Hematopoietic multipotent progenitor cell treated with erythropoietin and hydrocortisone succinate and interleukin-3 and kit ligand, for 8 days (in vitro differentiated cells): Measurements from ENCODE around the gene HOXA3.

Source experiments
- DNase-seq: peaks from one replicate; pipeline ENCODE4 v3.0.0-alpha.2; 2015

Gene HOXA3

GRCh38 chr7:27112955-27113949 lies 39.1 kb downstream of the HOXA3 start:
- no peak for DNase-seq

DNA sequence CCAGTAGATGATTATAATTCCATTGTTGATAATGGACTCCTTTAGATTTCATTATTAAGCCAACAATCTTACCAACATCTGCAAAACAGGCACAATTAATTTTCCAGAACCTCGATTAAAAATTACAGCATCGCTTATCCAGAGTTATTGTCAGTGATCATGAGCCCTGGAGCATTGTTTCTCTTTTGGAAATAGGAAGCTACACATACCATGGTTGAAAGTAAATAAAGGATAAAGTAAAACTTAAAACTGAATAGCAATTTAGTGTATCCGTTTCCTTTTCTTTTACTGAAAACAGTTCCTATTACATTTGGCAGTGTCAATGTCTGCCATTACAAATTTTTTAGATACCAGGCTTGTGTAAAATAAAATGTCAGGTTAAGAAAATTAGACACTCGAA lies 40.0 kb downstream of the HOXA3 start:
- no peak for DNase-seq

- DNase-seq, result no peak
These were observed 40.6 kb downstream of the HOXA3 start for GRCh38 chr7:27111751-27112277.

DNA sequence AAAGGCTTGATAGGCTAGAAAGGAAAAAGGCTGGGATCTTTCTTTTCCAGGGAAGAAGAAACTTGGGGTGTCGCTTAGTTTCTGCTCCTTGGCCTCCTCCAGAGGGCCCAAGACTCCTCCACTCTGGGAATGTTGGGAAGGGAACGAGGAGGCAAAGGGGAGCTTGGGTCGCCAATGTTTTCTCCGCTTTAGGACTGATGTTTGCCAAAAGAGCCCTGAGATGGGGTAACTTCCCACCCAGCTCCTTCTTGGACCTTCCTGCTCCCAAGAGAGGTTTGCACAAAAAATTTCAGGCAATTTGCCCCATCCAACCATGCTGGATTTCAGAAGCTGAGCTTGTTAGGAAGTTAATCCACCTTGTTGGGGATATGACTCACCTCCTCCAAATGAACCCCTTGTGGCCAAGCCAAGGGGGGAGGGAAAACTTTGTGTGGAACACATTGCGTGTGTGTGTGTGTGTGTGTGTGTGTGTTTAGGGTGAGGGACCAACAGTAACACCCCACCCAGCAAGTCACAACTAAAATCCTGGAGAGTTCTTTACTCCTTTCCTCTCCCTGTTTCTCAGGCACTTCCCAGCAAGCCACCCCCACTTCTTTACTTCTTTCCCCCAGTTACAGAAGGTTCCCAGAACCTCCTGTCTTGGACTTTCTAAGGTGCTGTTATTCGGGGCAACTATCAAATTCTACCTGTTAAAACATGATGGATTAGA lies 41.2 kb downstream of the HOXA3 start:
- no peak for DNase-seq

DNA sequence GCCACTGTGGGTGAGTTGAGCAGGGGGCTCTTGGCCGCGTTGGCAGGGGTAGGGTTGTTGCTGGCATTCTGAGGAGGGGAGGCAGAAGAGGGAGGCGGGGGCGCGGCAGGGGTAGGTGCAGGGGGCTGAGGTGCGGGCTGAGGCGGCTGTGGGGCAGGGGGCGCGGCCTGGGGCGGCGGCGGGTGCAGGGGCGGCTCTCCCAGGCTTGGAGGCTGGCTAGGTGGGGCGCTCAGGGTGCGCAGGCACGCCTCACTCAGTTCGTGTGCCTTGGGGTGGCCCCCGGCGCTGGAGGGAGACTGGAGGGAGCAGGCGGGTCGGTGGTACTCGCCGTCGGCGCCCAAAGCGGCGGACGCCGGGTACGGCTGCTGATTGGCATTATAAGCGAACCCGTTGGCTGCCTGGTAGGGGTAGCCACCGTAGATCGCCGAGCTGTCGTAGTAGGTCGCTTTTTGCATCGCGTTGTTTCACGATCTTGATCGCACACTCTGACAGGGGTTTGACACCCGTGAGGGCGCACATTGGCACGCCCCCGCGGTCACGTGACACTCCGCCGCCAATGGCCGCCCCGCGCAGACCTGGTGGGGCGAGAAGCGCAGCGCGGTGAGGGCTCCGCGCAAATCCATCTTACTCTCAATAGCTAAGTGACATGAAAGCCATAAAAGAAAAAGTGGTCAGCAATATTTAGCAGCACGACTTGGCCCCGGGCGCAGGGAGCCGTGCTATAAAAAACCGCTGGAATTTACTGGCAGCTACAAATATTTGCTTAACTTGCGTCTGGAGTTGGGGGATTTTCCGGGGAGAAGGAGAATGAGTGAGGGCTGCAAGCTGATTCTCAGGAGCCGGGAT lies 42.0 kb downstream of the HOXA3 start:
- DNase-seq, result no peak

GRCh38 chr7:27109466-27110185 lies 42.8 kb downstream of the HOXA3 start:
- DNase-seq, result no peak

DNA sequence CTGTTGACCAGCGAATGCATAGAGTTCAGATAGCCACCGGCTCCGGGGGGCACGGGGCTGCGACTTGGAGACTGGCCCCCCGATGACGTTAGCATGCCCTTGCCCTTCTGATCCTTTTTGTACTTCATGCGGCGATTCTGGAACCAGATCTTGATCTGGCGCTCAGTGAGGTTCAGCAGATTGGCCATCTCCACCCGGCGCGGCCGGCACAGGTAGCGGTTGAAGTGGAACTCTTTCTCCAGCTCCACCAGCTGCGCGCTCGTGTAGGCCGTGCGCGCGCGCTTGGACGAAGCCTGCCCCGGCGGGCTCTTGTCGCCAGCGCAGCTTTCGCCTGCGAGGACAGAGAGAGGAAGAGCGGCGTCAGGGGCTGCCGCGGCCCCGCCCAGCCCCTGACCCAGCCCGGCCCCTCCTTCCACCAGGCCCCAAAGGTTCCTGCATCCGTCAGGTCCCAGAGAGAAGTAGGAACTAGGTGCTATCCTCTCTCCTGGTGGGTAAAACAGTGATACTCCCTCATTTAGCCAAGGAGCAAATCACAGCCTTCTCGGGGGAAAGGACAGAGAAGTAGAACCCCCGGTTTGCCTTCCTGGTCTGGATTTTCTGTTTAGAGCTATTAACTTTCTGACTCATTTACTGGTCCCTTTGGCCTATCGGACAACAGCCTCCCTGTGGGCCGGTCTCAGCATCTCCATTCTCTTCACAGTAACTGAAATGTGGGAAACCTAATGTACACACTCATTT lies 43.8 kb downstream of the HOXA3 start:
- DNase-seq, result no peak

- no peak for DNase-seq
These were observed 44.7 kb downstream of the HOXA3 start for GRCh38 chr7:27107391-27108381.

DNA sequence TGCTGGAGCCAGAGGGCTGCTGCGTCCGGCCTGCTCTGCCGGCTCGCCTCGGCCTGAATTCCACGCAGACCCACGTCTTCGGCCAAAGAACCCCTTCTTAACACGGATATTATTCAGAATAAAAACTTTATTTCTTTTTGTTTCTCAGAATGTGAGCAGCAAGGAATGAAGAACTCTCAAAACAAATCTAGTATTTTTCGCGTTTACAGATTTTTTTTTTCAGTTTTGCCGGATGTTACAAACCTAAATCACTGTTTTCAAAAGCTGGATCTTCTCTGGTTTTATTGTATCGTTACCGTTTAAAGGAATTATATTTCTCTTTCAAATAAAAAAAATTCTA lies 45.5 kb downstream of the HOXA3 start:
- DNase-seq, result no peak

GRCh38 chr7:27106181-27106900 lies 46.0 kb downstream of the HOXA3 start:
- no peak for DNase-seq

DNA sequence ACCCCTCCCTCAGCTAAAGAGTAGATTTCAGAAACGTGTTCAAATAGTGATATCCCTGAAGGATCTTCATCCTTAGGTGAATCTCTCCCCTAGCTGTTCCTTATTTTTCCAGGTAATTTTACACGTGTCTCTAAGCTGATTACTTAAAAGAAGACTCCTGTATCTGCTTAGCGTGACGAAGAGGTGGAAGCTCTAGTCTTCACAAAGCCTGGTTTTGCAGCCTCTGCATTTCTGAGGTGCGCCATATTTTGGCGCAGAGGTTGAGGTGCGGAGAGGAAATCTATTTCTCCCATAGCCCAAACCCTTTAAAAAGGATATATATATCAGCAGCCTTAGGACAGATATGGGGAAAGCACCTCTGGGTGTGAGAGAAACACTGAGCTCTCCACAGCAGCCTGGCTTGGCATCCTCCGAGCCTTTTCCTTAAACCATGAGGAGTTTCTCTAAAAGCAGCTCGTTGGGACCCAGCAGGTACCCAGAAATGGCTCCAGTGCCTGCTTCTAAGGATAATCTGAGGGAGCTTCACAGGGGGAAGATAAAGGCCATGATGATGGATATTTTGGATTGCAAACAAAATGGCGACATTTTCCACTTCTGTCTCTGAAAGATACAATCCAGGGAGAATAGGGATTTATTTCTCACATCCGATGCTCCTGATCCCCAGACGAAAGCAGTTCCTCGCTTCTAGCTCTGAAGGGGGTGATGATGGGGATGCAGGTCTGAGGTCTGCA lies 46.9 kb downstream of the HOXA3 start:
- DNase-seq, result no peak

GRCh38 chr7:27104341-27105058 lies 47.9 kb downstream of the HOXA3 start:
- no peak for DNase-seq

DNA sequence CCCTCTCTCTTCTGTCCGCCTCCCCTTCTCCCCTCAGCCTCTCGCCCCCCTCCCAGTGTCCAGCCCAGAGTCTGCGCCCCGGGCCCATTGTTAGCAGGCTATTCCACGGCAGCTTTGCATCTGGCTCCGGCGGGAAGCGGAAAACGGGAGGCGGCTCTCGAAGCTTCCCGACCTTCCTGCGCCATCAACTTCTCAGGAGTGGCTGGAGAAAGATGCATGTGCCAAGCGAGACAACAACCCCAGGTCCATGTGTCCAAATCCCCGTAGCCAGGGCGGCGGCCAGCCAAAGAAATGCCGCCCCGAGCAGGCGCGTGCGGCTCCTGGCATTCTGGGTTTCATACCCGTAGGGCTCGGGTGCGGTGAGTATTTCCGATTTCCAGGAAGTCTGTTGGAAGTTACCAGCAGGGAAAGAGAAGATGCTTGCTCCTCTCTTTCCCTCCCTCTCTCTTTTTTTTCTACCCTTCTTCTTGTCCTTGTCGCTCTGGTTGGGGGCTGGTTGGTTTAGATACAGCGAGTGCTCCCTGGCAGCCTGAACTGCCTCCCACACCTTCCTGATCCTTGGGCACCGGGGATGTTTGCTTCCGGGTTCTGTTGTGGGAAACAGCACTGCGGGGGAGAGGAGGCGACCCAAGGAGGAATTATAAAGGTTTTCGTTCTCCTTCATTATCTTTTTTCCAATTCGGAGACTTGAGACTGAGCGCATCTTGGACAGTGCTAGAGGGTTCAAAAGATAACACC lies 48.7 kb downstream of the HOXA3 start:
- DNase-seq, result no peak

GRCh38 chr7:27102581-27103442 lies 49.6 kb downstream of the HOXA3 start, which contains the start of gene HOXA2:
HOXA2 (minus strand) TSS chr7:27102683; CDS start chr7:27102500, 183 bp downstream.
- DNase-seq, result no peak

- no peak for DNase-seq
These were observed 50.3 kb downstream of the HOXA3 start for GRCh38 chr7:27101957-27102580.
